Heart right ventricle (tissue), 16 donors: ENCODE data around the gene PGBD1. TPM values are rescaled to one million over a fixed set of nuclear protein-coding genes. Genes with fewer than 3 reads are reported as not detected.

ENCODE experiments used
- ATAC-seq, 8 donors: fragments of 200-7000 bp; cut with Tn5 transposase; one replicate each; pipeline ENCODE4 v1.9.1; 2020; ENCODE audit warnings: mild to moderate bottlenecking in 8 of 8, moderate library complexity in 8 of 8, moderate number of reproducible peaks in 1 of 8
- DNase-seq, 2 donors: peaks; one replicate each; pipeline ENCODE4 v3.0.0-alpha.2; 2020
- H3K27ac ChIP-seq, 10 donors: fragments of 200-600 bp; sonication (generic) in 2 of 10; one replicate each; pipeline versions ENCODE4 v1.5.0 to v1.8.0; 2020 to 2022; ENCODE audit warnings: mild to moderate bottlenecking in 3 of 10
- H3K27me3 ChIP-seq, 7 donors: fragments of 200-600 bp; one replicate each; pipeline ENCODE4 v1.8.0; 2021 to 2022; ENCODE audit warnings: mild to moderate bottlenecking in 2 of 7
- H3K36me3 ChIP-seq, 9 donors: fragments of 200-600 bp; sonication (generic) in 1 of 9; one replicate each; pipeline versions ENCODE4 v1.5.0 to v1.8.0; 2020 to 2022; ENCODE audit warnings: mild to moderate bottlenecking in 2 of 9
- H3K4me1 ChIP-seq, 9 donors: fragments of 200-600 bp; sonication (generic) in 1 of 9; one replicate each; pipeline versions ENCODE4 v1.5.0 to v1.8.0; 2020 to 2022; ENCODE audit warnings: mild to moderate bottlenecking in 4 of 9
- H3K4me3 ChIP-seq, 10 donors: fragments of 200-600 bp; sonication (generic) in 2 of 10; one replicate each; pipeline versions ENCODE4 v1.5.0 to v1.8.0; 2020 to 2022; ENCODE audit warnings: mild to moderate bottlenecking in 7 of 10, moderate library complexity in 2 of 10
- H3K9me3 ChIP-seq, 11 donors: fragments of 200-600 bp in 10 of 11; sonication (generic) in 2 of 11; one replicate each; pipeline versions ENCODE4 v1.5.0 to v1.8.0; 2013 to 2022; ENCODE audit warnings: mild to moderate bottlenecking in 2 of 11, control low read depth in 1 of 11, moderate library complexity in 1 of 11
- WGBS, 2 donors: extraction: QIAGEN DNeasy Blood & Tissue Kit; methylation state at CpG; one replicate each; pipeline ENCODE4 v1.1.7; 2013; ENCODE audit warnings: inconsistent platforms in 1 of 2; 5-methylcytosine and 5-hydroxymethylcytosine counted together
- intact Hi-C, 10 donors: fragments of 100-400 bp; cut with DNase I; formaldehyde crosslinking; loops; one replicate each; pipeline versions ENCODE4 v1.11.1 to v1.14.2; 2022
- polyA plus RNA-seq, 2 donors: library from polyadenylated mRNA; stranded (reverse); fragments of 200-250 nt; gene quantifications; one replicate each; pipeline ENCODE4 v1.2.3, GENCODE V29; 2013
- total RNA-seq, 10 donors: library from RNA; stranded (reverse); fragmentation: NEBNext Ultra II Directional in 3 of 10; extraction: Animal tissue kit (Norgen Biotek cat#: 25700) in 3 of 10; gene quantifications; one replicate each; pipeline versions ENCODE4 v1.2.1 to v1.2.4, GENCODE V29; 2021 to 2023
- TF ChIP-seq, protein P1 (sequence below), 9 donors: fragments of 200-600 bp; sonication (generic) in 2 of 9; IDR thresholded peaks; one replicate each; pipeline versions ENCODE4 v1.5.0 to v1.8.0; 2021 to 2022; ENCODE audit warnings: antibody characterized with exemption in 9 of 9, mild to moderate bottlenecking in 5 of 9, moderate library complexity in 1 of 9
- donor health status: Arrhythmogenic right ventricular cardiomyopathy.
- donor health status: ischemic (EF 13 %, LVEDD 7.1; RV severe dilation, severe dysfunction).
- donor health status: healthy with polysubstance abuse.
- donor health status: DM: no; HTN: yes; CAD: no.
- donor health status: DM: no; HTN: no; CAD: no.
- donor health status: ischemic (EF 25% LVEDD 6.9; RV normal size, moderate dysfunction).
- donor health status: ischemic (EF 25% LVEDD 5.7; RV mildly dilated, moderate dysfunction).
- donor health status: healthy.
- donor health status: DM: yes; HTN: yes; CAD: no.
- donor health status: Ischemic cardiomyopathy.
- donor health status: ischemic (EF 35%, LVEDD 5.7; RV mildly dilated, moderate dysfunction).
- donor health status: nonischemic (EF 11% LVEDD 7.7; RV severe dilation, severe dysfunction).
- donor health status: DM: yes; HTN: yes; CAD: no.
- donor health status: PGD.
- donor health status: ischemic (EF 29% LVEDD 5.4; RV normal size, mild dysfunction).
- donor health status: nonischemic (EF 23%, LVEDD 6.1; RV moderate dilation, normal function).

The PGBD1 gene
- total and polyA plus RNA-seq, 12 donors, result 1.6 to 4.6 (median 2.8) TPM

DNA sequence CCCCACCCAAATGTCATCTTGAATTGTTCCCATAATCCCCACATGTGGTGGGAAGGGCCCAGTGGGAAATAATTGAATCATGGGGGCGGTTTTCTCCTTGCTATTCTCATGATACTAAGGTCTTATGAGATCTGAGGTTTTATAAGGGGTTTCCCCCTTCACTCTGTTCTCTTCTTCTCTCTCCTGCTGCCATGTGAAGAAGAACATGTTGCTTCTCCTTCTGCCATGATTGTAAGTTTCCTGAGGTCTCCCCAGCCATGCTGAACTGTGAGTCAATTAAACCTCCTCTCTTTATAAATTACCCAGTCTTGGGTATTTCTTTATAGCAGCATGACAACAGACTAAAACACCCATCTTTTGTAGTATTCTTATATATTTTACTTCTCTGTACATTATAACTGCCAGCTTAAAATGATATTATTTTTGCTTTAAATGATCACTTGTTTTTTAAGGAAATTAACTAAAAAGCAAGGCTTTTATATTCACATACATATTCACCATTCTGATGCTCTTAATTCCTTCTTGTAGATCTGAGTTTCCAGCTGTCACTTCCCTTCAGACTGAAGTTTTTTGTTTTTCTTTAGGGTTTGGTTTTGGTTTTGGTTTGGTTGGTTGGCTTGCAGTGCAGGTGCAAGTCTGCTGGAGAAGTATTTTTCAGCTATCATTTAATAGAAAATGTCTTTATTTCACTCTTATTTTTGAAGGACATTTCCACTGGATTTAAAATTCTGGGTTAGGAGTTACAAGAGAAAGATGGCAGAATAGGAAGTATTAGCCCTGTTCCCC is 59.1 kb downstream of the PGBD1 start:
- DNase-seq (no peak), ATAC-seq (no peak)
- Histone ChIP-seq H3K27ac (no peak overlapping the region), H3K4me3 (no peak overlapping the region), H3K36me3 (peaks cover 0 to 8% (median 0%) of the 10 kb centered on the region in 9 donors), H3K9me3 (peaks cover 0 to 18% (median 0%) of the 10 kb centered on the region in 11 donors), H3K27me3 (no peaks in the 10 kb centered on the region), H3K4me1 (peaks cover 0 to 14% (median 10%) of the 10 kb centered on the region in 9 donors)
- intact Hi-C loops, result loop anchor here in 1 of 10 donors (10.0 kb wide), 1 partner anchor 56 kb away; the partner anchor contains the start of gene PGBD1
- 82 to 86% methylated on average over 1 of the region's 1 CpG for WGBS, 2 donors
- TF ChIP-seq, protein P1, sequence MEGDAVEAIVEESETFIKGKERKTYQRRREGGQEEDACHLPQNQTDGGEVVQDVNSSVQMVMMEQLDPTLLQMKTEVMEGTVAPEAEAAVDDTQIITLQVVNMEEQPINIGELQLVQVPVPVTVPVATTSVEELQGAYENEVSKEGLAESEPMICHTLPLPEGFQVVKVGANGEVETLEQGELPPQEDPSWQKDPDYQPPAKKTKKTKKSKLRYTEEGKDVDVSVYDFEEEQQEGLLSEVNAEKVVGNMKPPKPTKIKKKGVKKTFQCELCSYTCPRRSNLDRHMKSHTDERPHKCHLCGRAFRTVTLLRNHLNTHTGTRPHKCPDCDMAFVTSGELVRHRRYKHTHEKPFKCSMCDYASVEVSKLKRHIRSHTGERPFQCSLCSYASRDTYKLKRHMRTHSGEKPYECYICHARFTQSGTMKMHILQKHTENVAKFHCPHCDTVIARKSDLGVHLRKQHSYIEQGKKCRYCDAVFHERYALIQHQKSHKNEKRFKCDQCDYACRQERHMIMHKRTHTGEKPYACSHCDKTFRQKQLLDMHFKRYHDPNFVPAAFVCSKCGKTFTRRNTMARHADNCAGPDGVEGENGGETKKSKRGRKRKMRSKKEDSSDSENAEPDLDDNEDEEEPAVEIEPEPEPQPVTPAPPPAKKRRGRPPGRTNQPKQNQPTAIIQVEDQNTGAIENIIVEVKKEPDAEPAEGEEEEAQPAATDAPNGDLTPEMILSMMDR (IDR thresholded peaks at IDR 0.05), result no peak

GRCh38 chr6:28343898-28344677 is 62.7 kb downstream of the PGBD1 start:
- ATAC-seq (no peak), DNase-seq (no peak)
- Histone ChIP-seq H3K27ac (no peak overlapping the region), H3K4me3 (no peak overlapping the region), H3K36me3 (peaks cover 0 to 8% (median 0%) of the 10 kb centered on the region in 9 donors), H3K4me1 (peaks cover 0 to 5% (median 0%) of the 10 kb centered on the region in 9 donors), H3K27me3 (no peaks in the 10 kb centered on the region), H3K9me3 (peaks cover 0 to 18% (median 0%) of the 10 kb centered on the region in 11 donors)
- WGBS, 2 donors, result 47 to 64% methylated on average over 1 of the region's 1 CpG
- TF ChIP-seq, protein P1 (IDR thresholded peaks at IDR 0.05), result no peak
- intact Hi-C loops, result loop anchor here in 1 of 10 donors (10.0 kb wide), 1 partner anchor 59 kb away; the partner anchor contains the start of gene PGBD1

GRCh38 chr6:28345201-28345600 is 63.8 kb downstream of the PGBD1 start:
- Histone ChIP-seq H3K27ac (no peak overlapping the region), H3K9me3 (peaks cover 0 to 13% (median 0%) of the 10 kb centered on the region in 11 donors), H3K36me3 (peaks cover 0 to 8% (median 0%) of the 10 kb centered on the region in 9 donors), H3K4me3 (no peak overlapping the region), H3K27me3 (no peaks in the 10 kb centered on the region), H3K4me1 (peaks cover 0 to 9% (median under 1%) of the 10 kb centered on the region in 9 donors)
- WGBS, 2 donors, result 97% methylated on average over 1 of the region's 1 CpG
- intact Hi-C loops, result loop anchor here in 1 of 10 donors (10.0 kb wide), 1 partner anchor 60 kb away; the partner anchor contains the start of gene PGBD1
- ATAC-seq (no peak), DNase-seq (no peak)
- TF ChIP-seq, protein P1 (IDR thresholded peaks at IDR 0.05), result no peak

DNA sequence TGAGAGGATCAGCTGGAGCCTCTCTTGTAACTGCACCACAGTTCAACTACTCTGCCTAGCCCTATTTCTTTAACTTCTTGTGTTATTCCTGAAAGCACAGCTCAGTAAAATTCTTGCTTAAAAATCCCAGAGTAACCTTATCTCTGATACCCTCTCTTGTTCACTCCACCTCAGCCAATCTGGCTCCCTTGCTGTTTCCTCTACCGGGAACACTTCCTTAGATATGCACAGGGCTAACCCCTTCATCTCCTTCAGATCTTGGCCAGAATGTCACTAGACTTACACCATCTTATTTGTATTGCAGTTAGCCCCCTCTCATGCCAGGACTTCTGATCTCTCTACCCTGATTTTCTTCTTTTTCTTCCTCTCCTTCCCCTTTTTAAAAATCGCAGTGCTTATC is 65.7 kb downstream of the PGBD1 start:
- 24% methylated on average over 2 of the region's 2 CpGs for WGBS, 2 donors
- no peaks in the 10 kb centered on the region for H3K36me3 ChIP-seq
- DNase-seq, result no peak
- H3K4me3 ChIP-seq, result no peak overlapping the region
- no peaks in the 10 kb centered on the region for H3K9me3 ChIP-seq
- TF ChIP-seq, protein P1 (IDR thresholded peaks at IDR 0.05), result no peak
- peaks cover 0 to 26% (median 15%) of the 10 kb centered on the region in 9 donors for H3K4me1 ChIP-seq
- H3K27me3 ChIP-seq, result no peaks in the 10 kb centered on the region
- no peak overlapping the region for H3K27ac ChIP-seq
- ATAC-seq, result no peak
- intact Hi-C loops, result loop anchor here in 1 of 10 donors (10.0 kb wide), 1 partner anchor 62 kb away; the partner anchor contains the start of gene PGBD1
